Stimulated activated naive CD4-positive, alpha-beta T cell treated with Interleukin-2 at 50 U/mL for 16 hours (primary cell): ENCODE data around the gene DLX6.

Experiments used
- DNase-seq: peaks from one replicate; lab custom pipeline; 2025; lab: John Stamatoyannopoulos, UW

DLX6 gene

GRCh38 chr7:97011104-97011503 is 5.8 kb downstream of the DLX6 start:
- no peak for DNase-seq

- no peak for DNase-seq
Measured at GRCh38 chr7:97011536-97012364, 6.4 kb downstream of the DLX6 start.

- no peak for DNase-seq
Measured at GRCh38 chr7:97012365-97013133, 7.2 kb downstream of the DLX6 start.

DNA sequence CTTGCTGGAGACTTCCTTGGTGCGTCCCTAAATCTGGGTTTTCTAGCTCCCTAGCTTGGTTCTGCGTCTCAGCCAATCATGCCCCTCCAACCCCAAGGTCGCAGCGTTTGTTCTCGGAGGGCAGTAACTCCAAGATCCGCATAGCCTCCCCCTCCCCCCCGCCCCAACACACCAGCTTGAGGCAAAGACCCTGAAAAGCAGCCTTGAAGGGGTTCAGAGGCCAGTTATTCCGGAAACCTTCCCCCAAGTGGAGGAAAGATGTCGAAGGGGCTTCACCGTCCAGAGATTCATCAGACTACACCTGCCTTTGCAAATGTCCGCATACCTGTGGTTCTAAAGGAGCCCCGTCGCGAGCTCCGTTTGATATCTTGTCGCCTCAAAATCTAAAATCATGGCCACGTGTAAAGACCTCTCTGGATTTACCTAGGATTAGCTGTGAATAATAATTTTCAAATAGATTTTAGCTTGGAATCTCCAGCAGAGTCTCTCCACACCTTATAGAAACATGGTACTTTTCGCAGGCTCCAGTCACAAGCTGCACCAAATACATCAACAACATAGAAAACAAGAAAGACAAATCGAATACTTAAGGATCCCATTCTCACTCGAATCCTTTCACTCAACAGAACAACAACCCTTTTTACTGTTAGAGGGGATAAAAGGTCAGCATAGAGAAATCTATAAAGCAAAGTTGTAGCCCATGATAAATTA is 7.9 kb downstream of the DLX6 start:
- no peak for DNase-seq

- no peak for DNase-seq
Measured at GRCh38 chr7:97013845-97014134, 8.4 kb downstream of the DLX6 start.

GRCh38 chr7:97014145-97014750 is 8.9 kb downstream of the DLX6 start:
- DNase-seq, result no peak

DNA sequence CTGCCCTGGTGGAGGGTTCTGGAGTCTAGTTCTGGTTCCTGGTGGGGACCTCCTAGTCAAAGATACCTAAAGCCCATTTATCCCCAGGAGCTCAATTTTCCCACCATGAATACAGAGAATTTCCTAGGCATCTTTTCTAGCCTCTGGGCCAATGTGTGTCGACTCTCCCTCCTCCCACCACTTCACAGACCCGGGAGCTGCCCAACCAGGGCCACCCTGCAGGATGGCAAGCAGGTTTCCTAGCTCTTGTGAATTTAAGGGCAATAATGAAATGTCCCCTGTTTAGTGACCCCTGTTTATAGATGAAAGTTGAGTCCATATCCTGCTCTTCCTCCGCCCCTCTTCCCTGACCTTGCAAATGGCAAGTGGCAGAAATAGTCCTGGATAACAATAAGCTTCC is 9.9 kb downstream of the DLX6 start:
- no peak for DNase-seq

- no peak for DNase-seq
Measured at GRCh38 chr7:97015756-97016380, 10.5 kb downstream of the DLX6 start.

- no peak for DNase-seq
Measured at GRCh38 chr7:97016381-97017191, 11.2 kb downstream of the DLX6 start.

DNA sequence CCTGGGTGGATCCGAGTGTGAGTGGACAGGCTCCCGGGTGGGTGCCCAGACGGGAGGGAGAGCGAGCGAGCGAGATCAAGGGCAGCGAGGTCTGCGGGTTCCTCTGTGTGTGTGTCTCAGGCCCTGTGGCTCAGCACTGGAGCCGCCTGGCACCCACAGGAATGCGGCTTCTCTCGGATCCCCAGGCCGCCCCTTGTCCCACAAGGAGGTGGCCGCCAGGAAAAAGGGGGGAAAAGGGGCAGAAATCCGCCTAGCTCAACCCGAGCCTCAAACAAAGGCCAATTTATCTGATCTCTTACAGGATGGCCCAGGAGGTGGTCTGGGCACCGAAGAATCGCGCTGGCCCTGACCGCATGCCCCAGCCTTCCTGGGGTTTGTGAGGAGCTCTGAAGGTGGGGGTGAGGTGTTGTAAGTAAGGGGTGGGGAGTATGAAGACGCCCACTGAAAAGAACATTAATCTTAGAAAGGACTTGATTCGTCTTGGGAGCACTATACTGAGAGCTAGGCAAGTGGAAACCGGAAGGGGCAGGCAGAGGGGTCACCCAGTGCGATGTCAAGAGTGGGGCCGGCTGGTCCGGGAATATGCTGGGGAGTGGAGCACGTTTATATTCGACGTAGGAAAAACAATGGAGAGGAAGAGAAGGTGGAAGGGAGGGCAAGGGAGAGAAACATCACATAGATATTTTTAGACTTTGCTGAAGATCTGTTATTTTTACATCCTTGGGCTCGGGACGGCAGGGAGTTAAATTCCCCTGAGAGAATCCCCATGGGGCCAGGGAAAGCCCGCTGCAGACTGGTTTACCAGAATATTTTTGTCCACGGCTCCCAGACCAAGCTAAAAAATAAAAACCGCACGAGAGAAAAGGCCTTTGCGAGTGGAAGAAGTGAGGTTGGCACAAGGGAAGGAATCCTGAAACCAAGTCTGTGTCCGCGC is 12.1 kb downstream of the DLX6 start:
- no peak for DNase-seq

DNA sequence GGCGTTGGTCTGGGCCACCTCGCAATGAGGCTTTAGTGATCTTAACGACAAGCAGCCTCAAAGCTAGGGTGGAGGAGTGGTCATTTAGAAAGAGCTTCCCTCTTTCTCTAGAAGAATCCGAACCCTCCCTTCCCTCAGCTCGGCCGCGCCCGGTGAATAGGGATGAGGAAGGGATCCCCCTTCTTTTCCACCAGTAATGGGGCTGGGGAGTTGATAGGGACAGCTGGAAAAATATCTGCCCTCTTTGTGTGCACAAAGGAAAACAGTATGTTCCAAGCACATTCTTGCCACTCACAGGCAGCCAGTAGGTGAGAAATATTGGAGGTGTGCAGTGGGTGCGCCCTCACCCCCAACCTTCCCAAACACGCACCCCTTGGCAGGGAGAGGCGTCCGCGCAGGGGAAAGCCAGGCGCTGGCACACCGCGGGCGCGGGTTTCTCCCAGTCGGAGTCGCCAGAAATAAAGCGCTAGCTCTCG is 12.8 kb downstream of the DLX6 start:
- DNase-seq, result no peak

- no peak for DNase-seq
Measured at GRCh38 chr7:97018791-97019531, 13.6 kb downstream of the DLX6 start.

- no peak for DNase-seq
Measured at GRCh38 chr7:97019710-97020225, 14.4 kb downstream of the DLX6 start.

GRCh38 chr7:97020601-97020995 is 15.2 kb downstream of the DLX6 start:
- DNase-seq, result no peak

- no peak for DNase-seq
Measured at GRCh38 chr7:97020996-97021746, 15.8 kb downstream of the DLX6 start.

DNA sequence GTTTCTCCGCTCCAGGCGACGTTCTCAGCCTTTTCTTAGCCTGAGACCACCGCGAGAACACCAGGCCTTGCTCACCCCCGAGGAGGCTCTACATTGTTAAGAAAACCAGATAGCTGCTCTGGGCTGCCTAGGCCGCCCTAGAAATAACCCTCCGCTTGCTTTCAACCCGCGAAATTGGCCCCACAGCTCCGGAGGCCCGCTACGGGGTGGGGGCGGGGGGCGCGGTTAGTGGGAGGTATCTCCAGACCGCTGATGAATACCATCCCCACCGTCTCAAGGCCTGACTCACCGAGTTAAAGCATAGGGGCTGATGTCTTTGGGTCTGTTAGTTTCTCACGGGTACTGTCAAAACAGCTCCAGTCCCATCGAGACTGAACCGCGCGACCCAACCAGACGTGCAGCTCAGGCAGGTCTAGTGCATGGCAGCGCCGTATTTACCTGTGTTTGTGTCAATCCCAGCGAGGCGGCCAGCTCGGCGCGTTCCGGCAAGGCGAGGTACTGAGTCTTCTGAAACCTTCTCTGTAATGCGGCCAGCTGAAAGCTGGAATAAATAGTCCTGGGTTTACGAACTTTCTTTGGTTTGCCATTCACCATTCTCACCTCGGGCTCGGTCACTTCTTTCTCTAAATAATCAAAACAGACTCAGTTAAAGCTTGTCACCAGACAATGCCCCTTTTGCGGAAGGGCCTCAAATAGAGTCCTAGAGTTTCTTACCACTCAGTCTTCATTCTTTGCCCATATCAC is 16.6 kb downstream of the DLX6 start:
- DNase-seq, result no peak

DNA sequence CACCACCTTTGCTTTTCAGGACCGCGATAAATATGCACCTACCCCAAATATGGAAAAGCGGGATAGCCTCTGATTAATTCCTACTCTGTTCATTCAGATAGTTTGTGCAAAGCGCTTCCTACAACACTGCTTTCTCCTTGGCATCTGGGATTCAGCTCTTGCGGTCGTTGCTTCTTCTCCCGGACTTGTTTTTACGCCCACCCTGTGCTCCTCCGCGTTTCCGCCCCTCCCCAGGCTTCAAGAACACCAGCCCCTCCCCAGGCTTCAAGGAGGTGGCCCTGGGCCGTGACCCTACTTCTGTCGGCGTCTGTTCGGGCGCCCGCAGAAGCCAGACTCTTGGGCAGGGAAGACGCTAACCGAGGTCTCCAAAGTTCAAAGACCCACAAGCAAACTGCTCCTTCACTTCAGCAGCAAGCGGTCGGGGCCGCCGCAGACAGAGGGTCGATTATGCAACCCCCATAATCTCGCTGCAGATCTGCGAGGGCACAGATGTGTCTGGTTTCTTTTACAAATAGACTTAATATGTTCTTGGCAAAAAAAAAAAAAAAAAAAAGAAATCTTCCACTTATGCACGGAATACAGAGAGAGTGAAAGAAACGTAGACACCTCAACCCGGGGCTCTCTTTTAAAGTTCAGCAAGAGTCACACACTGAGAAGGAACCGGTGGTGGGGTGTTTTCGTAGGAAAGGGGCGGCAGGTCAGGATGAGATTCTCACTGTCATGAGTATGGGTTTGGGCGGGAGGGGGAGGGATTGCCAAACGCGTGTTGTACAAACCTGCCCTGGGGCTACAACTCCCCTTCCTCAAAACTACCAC is 17.3 kb downstream of the DLX6 start:
- DNase-seq, result no peak
